ENCODE results near the gene KCNQ1. TPM values are rescaled to one million over a fixed set of nuclear protein-coding genes. Genes with fewer than 3 reads are reported as not detected.

The KCNQ1 gene
- total RNA-seq, 1 donor from 2014 or later = 0.16 TPM

- DNase-seq (ENCODE audit: extremely low spot score, unreplicated experiment) = peak; percentile 69
Observed at GRCh38 chr11:2789791-2790567, 345.2 kb downstream of the KCNQ1 start.

GRCh38 chr11:2790568-2790921, 345.7 kb downstream of the KCNQ1 start:
- peaks cover 2% of the 10 kb centered on the region for H3K36me3 Mint-ChIP-seq (ENCODE audit: unreplicated experiment)
- peak; percentile 73 for DNase-seq (ENCODE audit: extremely low spot score, unreplicated experiment)
- no peak overlapping the region for H3K27ac Mint-ChIP-seq (ENCODE audit: unreplicated experiment)
- H3K4me1 Mint-ChIP-seq (ENCODE audit: unreplicated experiment) = no peaks in the 10 kb centered on the region
- TF ChIP-seq, protein P1, sequence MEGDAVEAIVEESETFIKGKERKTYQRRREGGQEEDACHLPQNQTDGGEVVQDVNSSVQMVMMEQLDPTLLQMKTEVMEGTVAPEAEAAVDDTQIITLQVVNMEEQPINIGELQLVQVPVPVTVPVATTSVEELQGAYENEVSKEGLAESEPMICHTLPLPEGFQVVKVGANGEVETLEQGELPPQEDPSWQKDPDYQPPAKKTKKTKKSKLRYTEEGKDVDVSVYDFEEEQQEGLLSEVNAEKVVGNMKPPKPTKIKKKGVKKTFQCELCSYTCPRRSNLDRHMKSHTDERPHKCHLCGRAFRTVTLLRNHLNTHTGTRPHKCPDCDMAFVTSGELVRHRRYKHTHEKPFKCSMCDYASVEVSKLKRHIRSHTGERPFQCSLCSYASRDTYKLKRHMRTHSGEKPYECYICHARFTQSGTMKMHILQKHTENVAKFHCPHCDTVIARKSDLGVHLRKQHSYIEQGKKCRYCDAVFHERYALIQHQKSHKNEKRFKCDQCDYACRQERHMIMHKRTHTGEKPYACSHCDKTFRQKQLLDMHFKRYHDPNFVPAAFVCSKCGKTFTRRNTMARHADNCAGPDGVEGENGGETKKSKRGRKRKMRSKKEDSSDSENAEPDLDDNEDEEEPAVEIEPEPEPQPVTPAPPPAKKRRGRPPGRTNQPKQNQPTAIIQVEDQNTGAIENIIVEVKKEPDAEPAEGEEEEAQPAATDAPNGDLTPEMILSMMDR (IDR thresholded peaks at IDR 0.05) = no peak
- peaks cover 42% of the 10 kb centered on the region for H3K27me3 Mint-ChIP-seq (ENCODE audit: unreplicated experiment)
- peaks cover 13% of the 10 kb centered on the region for H3K9me3 Mint-ChIP-seq (ENCODE audit: unreplicated experiment)
- no peak overlapping the region for H3K4me3 Mint-ChIP-seq (ENCODE audit: unreplicated experiment)

More at GRCh38 chr11:2789791-2790567, 345.2 kb downstream of the KCNQ1 start:
- Mint-ChIP-seq H3K4me3 (ENCODE audit: unreplicated experiment) (no peak overlapping the region), H3K27ac (ENCODE audit: unreplicated experiment) (no peak overlapping the region), H3K9me3 (ENCODE audit: unreplicated experiment) (peaks cover 13% of the 10 kb centered on the region), H3K36me3 (ENCODE audit: unreplicated experiment) (peaks cover 2% of the 10 kb centered on the region), H3K27me3 (ENCODE audit: unreplicated experiment) (peaks cover 46% of the 10 kb centered on the region), H3K4me1 (ENCODE audit: unreplicated experiment) (no peaks in the 10 kb centered on the region)
- TF ChIP-seq, protein P1 (IDR thresholded peaks at IDR 0.05) = no peak

DNA sequence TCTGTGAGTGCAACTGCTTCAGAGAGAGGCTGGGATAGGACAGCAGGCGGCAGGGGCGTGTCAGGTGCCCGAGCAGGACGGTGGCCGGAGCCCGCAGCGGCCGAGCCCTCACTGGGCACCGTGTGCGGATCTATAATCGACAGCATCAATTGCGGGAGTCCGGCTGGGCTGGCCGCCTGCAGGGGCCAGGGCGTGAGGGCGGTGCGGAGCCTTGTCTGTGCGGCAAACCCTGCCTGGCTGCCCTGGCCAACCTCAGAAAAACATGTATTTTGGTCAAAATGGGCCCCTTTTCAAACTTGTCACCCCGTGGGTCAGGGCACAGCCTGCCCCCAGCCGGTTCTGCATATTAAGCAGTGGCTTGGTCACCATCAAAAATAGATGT, 346.3 kb downstream of the KCNQ1 start:
- peak; percentile 82 for DNase-seq (ENCODE audit: extremely low spot score, unreplicated experiment)
- H3K27me3 Mint-ChIP-seq (ENCODE audit: unreplicated experiment) = peaks cover 36% of the 10 kb centered on the region
- no peaks in the 10 kb centered on the region for H3K4me1 Mint-ChIP-seq (ENCODE audit: unreplicated experiment)
- H3K9me3 Mint-ChIP-seq (ENCODE audit: unreplicated experiment) = peaks cover 7% of the 10 kb centered on the region
- TF ChIP-seq, protein P1 (IDR thresholded peaks at IDR 0.05) = no peak
- no peak overlapping the region for H3K27ac Mint-ChIP-seq (ENCODE audit: unreplicated experiment)
- H3K4me3 Mint-ChIP-seq (ENCODE audit: unreplicated experiment) = no peak overlapping the region
- H3K36me3 Mint-ChIP-seq (ENCODE audit: unreplicated experiment) = peaks cover 2% of the 10 kb centered on the region

GRCh38 chr11:2791521-2792380, 346.9 kb downstream of the KCNQ1 start:
- TF ChIP-seq, protein P1 (IDR thresholded peaks at IDR 0.05) = no peak
- peak; percentile 83 for DNase-seq (ENCODE audit: extremely low spot score, unreplicated experiment)
- H3K36me3 Mint-ChIP-seq (ENCODE audit: unreplicated experiment) = peaks cover under 1% of the 10 kb centered on the region
- H3K27ac Mint-ChIP-seq (ENCODE audit: unreplicated experiment) = no peak overlapping the region
- H3K4me3 Mint-ChIP-seq (ENCODE audit: unreplicated experiment) = no peak overlapping the region
- peaks cover 30% of the 10 kb centered on the region for H3K27me3 Mint-ChIP-seq (ENCODE audit: unreplicated experiment)
- H3K9me3 Mint-ChIP-seq (ENCODE audit: unreplicated experiment) = peaks cover under 1% of the 10 kb centered on the region
- H3K4me1 Mint-ChIP-seq (ENCODE audit: unreplicated experiment) = no peaks in the 10 kb centered on the region

All from osteocyte (in vitro differentiated cells).